ENCODE measurements around the gene PLK5.

DNA sequence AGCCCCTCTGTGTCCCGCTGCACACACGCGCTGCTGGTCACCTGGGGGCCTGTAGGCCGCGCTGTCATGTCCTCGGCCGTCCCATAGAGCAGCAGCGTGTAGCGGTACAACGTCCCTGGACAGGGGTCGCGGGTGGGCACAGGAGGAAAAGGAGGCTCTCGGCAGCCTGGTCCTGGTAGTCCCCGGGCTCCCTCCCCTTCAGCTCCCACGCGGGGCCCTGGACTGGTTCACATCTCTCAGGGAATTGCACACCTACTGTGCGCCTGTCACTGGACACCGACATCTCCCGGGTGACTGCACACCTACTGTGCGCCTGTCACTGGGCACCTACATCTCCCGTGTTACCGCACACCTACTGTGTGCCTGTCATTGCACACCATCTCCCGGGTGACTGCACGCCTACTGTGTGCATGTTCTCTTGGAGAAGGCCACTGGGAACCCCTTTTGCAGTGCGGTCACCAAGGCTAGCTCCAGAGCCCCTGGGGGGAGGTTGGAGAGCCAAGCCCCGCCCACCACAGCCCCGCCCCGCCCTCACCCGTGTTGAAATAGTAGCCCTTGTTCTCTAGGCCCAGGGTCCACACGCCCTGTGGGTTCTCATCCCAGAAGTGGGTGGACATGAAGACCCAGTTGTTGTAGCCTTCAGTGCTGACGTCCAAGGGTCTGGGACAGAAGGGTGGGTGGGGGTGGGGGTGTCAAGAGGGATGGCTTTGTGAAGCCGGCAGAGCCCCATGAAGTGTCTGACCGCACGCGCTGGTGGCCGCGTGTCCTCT lies 41.3 kb upstream of the PLK5 start:
- no peak for TF ChIP-seq CTCF (conservative IDR thresholded peaks at IDR 0.05 in 1 of 2, IDR thresholded peaks at IDR 0.05 in 1 of 2; ENCODE audit: low read depth in 1 of 2, low read length in 2 of 2)
- TF ChIP-seq EZH2 (IDR thresholded peaks at IDR 0.05; ENCODE audit: low read length, missing control alignments) = no peak
